ENCODE data around the gene PPP1CC.
A peak's percentile ranks its signal among the peaks of the same experiment; 100 is the strongest.

The PPP1CC gene

GRCh38 chr12:110696283-110696682 lies 46.4 kb downstream of the PPP1CC start:
- Histone ChIP-seq H2BK15ac (ENCODE audit: low read length) (no peak overlapping the region), H3K4me2 (ENCODE audit: insufficient read depth, low read length, poor library complexity, severe bottlenecking) (no peak overlapping the region), H2AFZ (ENCODE audit: low read length) (no peak overlapping the region), H3K4me1 (ENCODE audit: control insufficient read depth in 2 of 2, insufficient read depth in 1 of 2, low read depth in 1 of 2, low read length in 2 of 2) (no peaks in the 10 kb centered on the region), H3K23ac (ENCODE audit: low read depth, low read length, poor library complexity) (no peak overlapping the region), H3K36me3 (replicated peaks in 1 of 2; ENCODE audit: control insufficient read depth in 2 of 2, insufficient read depth in 2 of 2, low read length in 2 of 2) (no peaks in the 10 kb centered on the region), H3K27me3 (ENCODE audit: control insufficient read depth in 3 of 3, insufficient read depth in 3 of 3, low read depth in 1 of 3, low read length in 3 of 3) (peaks cover 0 to 13% (median 0%) of the 10 kb centered on the region in 3 experiments), H3K14ac (ENCODE audit: low read length) (no peak overlapping the region), H3K79me1 (ENCODE audit: low read depth, low read length) (no peaks in the 10 kb centered on the region), H3K9ac (ENCODE audit: low read depth, low read length, poor library complexity) (no peak overlapping the region), H3K18ac (ENCODE audit: low read length) (no peak overlapping the region), H4K91ac (ENCODE audit: low read depth, low read length, poor library complexity) (no peak overlapping the region), H2BK5ac (ENCODE audit: low read length) (no peak overlapping the region), H2BK120ac (ENCODE audit: low read depth, low read length) (no peak overlapping the region), H2BK12ac (ENCODE audit: low read length) (no peak overlapping the region), H3K9me3 (replicated peaks in 1 of 2; ENCODE audit: control insufficient read depth in 2 of 2, insufficient read depth in 1 of 2, low read depth in 1 of 2, low read length in 2 of 2) (no peaks in the 10 kb centered on the region), H4K8ac (ENCODE audit: low read depth, low read length) (no peak overlapping the region), H3K27ac (replicated peaks; ENCODE audit: low read length) (no peak overlapping the region), H3K4ac (ENCODE audit: low read length) (no peak overlapping the region), H3K4me3 (ENCODE audit: low read length in 2 of 2) (no peak overlapping the region), H2AK5ac (ENCODE audit: low read depth, low read length) (no peak overlapping the region)
- no peak for DNase-seq (ENCODE audit: low spot score)
- WGBS, 2 donors (ENCODE audit: extremely low coverage in 2 of 2, insufficient read length in 2 of 2, insufficient replicate concordance in 1 of 2), result no CpG with 5 or more reads among the region's 3 CpGs

- no peak overlapping the region for H3K27ac ChIP-seq (replicated peaks; ENCODE audit: low read length)
- no peak overlapping the region for H3K4me3 ChIP-seq (ENCODE audit: low read length in 2 of 2)
- no peak for DNase-seq (ENCODE audit: low spot score)
- no peak overlapping the region for H2AFZ ChIP-seq (ENCODE audit: low read length)
- no peak overlapping the region for H3K4ac ChIP-seq (ENCODE audit: low read length)
- no peak overlapping the region for H3K9ac ChIP-seq (ENCODE audit: low read depth, low read length, poor library complexity)
- H3K4me2 ChIP-seq (ENCODE audit: insufficient read depth, low read length, poor library complexity, severe bottlenecking), result no peak overlapping the region
- no peak overlapping the region for H4K8ac ChIP-seq (ENCODE audit: low read depth, low read length)
- no peak overlapping the region for H2AK5ac ChIP-seq (ENCODE audit: low read depth, low read length)
- no peak overlapping the region for H3K14ac ChIP-seq (ENCODE audit: low read length)
- no peaks in the 10 kb centered on the region for H3K9me3 ChIP-seq (replicated peaks in 1 of 2; ENCODE audit: control insufficient read depth in 2 of 2, insufficient read depth in 1 of 2, low read depth in 1 of 2, low read length in 2 of 2)
- no peak overlapping the region for H2BK12ac ChIP-seq (ENCODE audit: low read length)
- WGBS, 2 donors (ENCODE audit: extremely low coverage in 2 of 2, insufficient read length in 2 of 2, insufficient replicate concordance in 1 of 2), result no CpG with 5 or more reads among the region's 12 CpGs
- H2BK15ac ChIP-seq (ENCODE audit: low read length), result no peak overlapping the region
- peaks cover 0 to 24% (median 0%) of the 10 kb centered on the region in 3 experiments for H3K27me3 ChIP-seq (ENCODE audit: control insufficient read depth in 3 of 3, insufficient read depth in 3 of 3, low read depth in 1 of 3, low read length in 3 of 3)
- peaks cover 0 to 7% of the 10 kb centered on the region in 2 donors for H3K4me1 ChIP-seq (ENCODE audit: control insufficient read depth in 2 of 2, insufficient read depth in 1 of 2, low read depth in 1 of 2, low read length in 2 of 2)
- no peaks in the 10 kb centered on the region for H3K36me3 ChIP-seq (replicated peaks in 1 of 2; ENCODE audit: control insufficient read depth in 2 of 2, insufficient read depth in 2 of 2, low read length in 2 of 2)
- no peak overlapping the region for H2BK120ac ChIP-seq (ENCODE audit: low read depth, low read length)
- H2BK5ac ChIP-seq (ENCODE audit: low read length), result no peak overlapping the region
- H3K18ac ChIP-seq (ENCODE audit: low read length), result no peak overlapping the region
- H3K23ac ChIP-seq (ENCODE audit: low read depth, low read length, poor library complexity), result no peak overlapping the region
- no peak overlapping the region for H4K91ac ChIP-seq (ENCODE audit: low read depth, low read length, poor library complexity)
- no peaks in the 10 kb centered on the region for H3K79me1 ChIP-seq (ENCODE audit: low read depth, low read length)
These were observed 48.3 kb downstream of the PPP1CC start for GRCh38 chr12:110694330-110694901.

- H3K14ac ChIP-seq (ENCODE audit: low read length), result no peak overlapping the region
- no peak overlapping the region for H3K27ac ChIP-seq (replicated peaks; ENCODE audit: low read length)
- H3K27me3 ChIP-seq (ENCODE audit: control insufficient read depth in 3 of 3, insufficient read depth in 3 of 3, low read depth in 1 of 3, low read length in 3 of 3), result peaks cover 0 to 28% (median under 1%) of the 10 kb centered on the region in 3 experiments
- no peaks in the 10 kb centered on the region for H3K79me1 ChIP-seq (ENCODE audit: low read depth, low read length)
- H3K23ac ChIP-seq (ENCODE audit: low read depth, low read length, poor library complexity), result no peak overlapping the region
- no peak overlapping the region for H3K4me3 ChIP-seq (ENCODE audit: low read length in 2 of 2)
- no peak overlapping the region for H3K18ac ChIP-seq (ENCODE audit: low read length)
- no peak for DNase-seq (ENCODE audit: low spot score)
- no peak overlapping the region for H4K91ac ChIP-seq (ENCODE audit: low read depth, low read length, poor library complexity)
- H3K4me2 ChIP-seq (ENCODE audit: insufficient read depth, low read length, poor library complexity, severe bottlenecking), result no peak overlapping the region
- no CpG with 5 or more reads among the region's 7 CpGs for WGBS, 2 donors (ENCODE audit: extremely low coverage in 2 of 2, insufficient read length in 2 of 2, insufficient replicate concordance in 1 of 2)
- H3K4me1 ChIP-seq (ENCODE audit: control insufficient read depth in 2 of 2, insufficient read depth in 1 of 2, low read depth in 1 of 2, low read length in 2 of 2), result peaks cover 0 to 9% of the 10 kb centered on the region in 2 donors
- no peaks in the 10 kb centered on the region for H3K36me3 ChIP-seq (replicated peaks in 1 of 2; ENCODE audit: control insufficient read depth in 2 of 2, insufficient read depth in 2 of 2, low read length in 2 of 2)
- no peak overlapping the region for H2BK15ac ChIP-seq (ENCODE audit: low read length)
- H2BK12ac ChIP-seq (ENCODE audit: low read length), result no peak overlapping the region
- no peak overlapping the region for H2BK5ac ChIP-seq (ENCODE audit: low read length)
- no peak overlapping the region for H2AFZ ChIP-seq (ENCODE audit: low read length)
- H2BK120ac ChIP-seq (ENCODE audit: low read depth, low read length), result no peak overlapping the region
- H3K9ac ChIP-seq (ENCODE audit: low read depth, low read length, poor library complexity), result no peak overlapping the region
- H3K4ac ChIP-seq (ENCODE audit: low read length), result no peak overlapping the region
- H2AK5ac ChIP-seq (ENCODE audit: low read depth, low read length), result no peak overlapping the region
- H4K8ac ChIP-seq (ENCODE audit: low read depth, low read length), result no peak overlapping the region
- H3K9me3 ChIP-seq (replicated peaks in 1 of 2; ENCODE audit: control insufficient read depth in 2 of 2, insufficient read depth in 1 of 2, low read depth in 1 of 2, low read length in 2 of 2), result no peaks in the 10 kb centered on the region
These were observed 49.0 kb downstream of the PPP1CC start for GRCh38 chr12:110693731-110694130.

GRCh38 chr12:110690127-110690430 lies 52.6 kb downstream of the PPP1CC start:
- no peak overlapping the region for H3K4ac ChIP-seq (ENCODE audit: low read length)
- H3K79me1 ChIP-seq (ENCODE audit: low read depth, low read length), result no peaks in the 10 kb centered on the region
- H2BK12ac ChIP-seq (ENCODE audit: low read length), result no peak overlapping the region
- H3K23ac ChIP-seq (ENCODE audit: low read depth, low read length, poor library complexity), result no peak overlapping the region
- H3K27me3 ChIP-seq (ENCODE audit: control insufficient read depth in 3 of 3, insufficient read depth in 3 of 3, low read depth in 1 of 3, low read length in 3 of 3), result peaks cover 0 to 57% (median 10%) of the 10 kb centered on the region in 3 experiments
- H3K36me3 ChIP-seq (replicated peaks in 1 of 2; ENCODE audit: control insufficient read depth in 2 of 2, insufficient read depth in 2 of 2, low read length in 2 of 2), result no peaks in the 10 kb centered on the region
- H2AK5ac ChIP-seq (ENCODE audit: low read depth, low read length), result no peak overlapping the region
- peaks cover 0 to 13% of the 10 kb centered on the region in 2 donors for H3K4me1 ChIP-seq (ENCODE audit: control insufficient read depth in 2 of 2, insufficient read depth in 1 of 2, low read depth in 1 of 2, low read length in 2 of 2)
- peak overlapping the region; percentile 99 for H3K18ac ChIP-seq (ENCODE audit: low read length)
- no peak overlapping the region for H3K4me3 ChIP-seq (ENCODE audit: low read length in 2 of 2)
- H4K91ac ChIP-seq (ENCODE audit: low read depth, low read length, poor library complexity), result no peak overlapping the region
- no peak overlapping the region for H3K9ac ChIP-seq (ENCODE audit: low read depth, low read length, poor library complexity)
- no peak overlapping the region for H3K14ac ChIP-seq (ENCODE audit: low read length)
- peak overlapping the region; percentile 35 for H2BK120ac ChIP-seq (ENCODE audit: low read depth, low read length)
- no CpG with 5 or more reads among the region's 4 CpGs for WGBS, 2 donors (ENCODE audit: extremely low coverage in 2 of 2, insufficient read length in 2 of 2, insufficient replicate concordance in 1 of 2)
- H3K9me3 ChIP-seq (replicated peaks in 1 of 2; ENCODE audit: control insufficient read depth in 2 of 2, insufficient read depth in 1 of 2, low read depth in 1 of 2, low read length in 2 of 2), result peaks cover 0 to under 1% of the 10 kb centered on the region in 2 donors
- H3K27ac ChIP-seq (replicated peaks; ENCODE audit: low read length), result no peak overlapping the region
- no peak for DNase-seq (ENCODE audit: low spot score)
- no peak overlapping the region for H2BK5ac ChIP-seq (ENCODE audit: low read length)
- H3K4me2 ChIP-seq (ENCODE audit: insufficient read depth, low read length, poor library complexity, severe bottlenecking), result no peak overlapping the region
- H2BK15ac ChIP-seq (ENCODE audit: low read length), result peak overlapping the region; percentile 57
- H2AFZ ChIP-seq (ENCODE audit: low read length), result peak overlapping the region; percentile 89
- no peak overlapping the region for H4K8ac ChIP-seq (ENCODE audit: low read depth, low read length)
